Amygdala (tissue), 56 donors: ENCODE measurements around the gene PRDM11.

Experiments
- DNase-seq, 56 donors: peaks; one replicate each; lab custom pipeline; 2025; lab: John Stamatoyannopoulos, UW

Gene PRDM11

GRCh38 chr11:45282081-45282480 lies 135.6 kb downstream of the PRDM11 start:
- no peak for DNase-seq
